ENCODE results near the gene ZNF451.

Gene ZNF451

GRCh38 chr6:57158658-57159057, 68.7 kb downstream of the ZNF451 start:
- no peak overlapping the region for H3K4me3 ChIP-seq (ENCODE audit: low read depth, low read length)
- ChIA-PET CTCF (interaction anchor here (0.9 kb wide), 1 partner anchor 395 kb away, joined by 3 read pairs; no protein-coding TSS in a partner anchor), POLR2A (no interaction called here)
- TF ChIP-seq CTCF (IDR thresholded peaks at IDR 0.05; ENCODE audit: insufficient read depth, low read length, missing control alignments) = no peak
- no peak for DNase-seq (ENCODE audit: low read depth, low spot score)

GRCh38 chr6:57159127-57159526, 69.1 kb downstream of the ZNF451 start:
- DNase-seq (ENCODE audit: low read depth, low spot score) = no peak
- no peak overlapping the region for H3K4me3 ChIP-seq (ENCODE audit: low read depth, low read length)
- ChIA-PET POLR2A (no interaction called here), CTCF (interaction anchor here (0.9 kb wide), 1 partner anchor 395 kb away, joined by 3 read pairs; no protein-coding TSS in a partner anchor)
- TF ChIP-seq CTCF (IDR thresholded peaks at IDR 0.05; ENCODE audit: insufficient read depth, low read length, missing control alignments) = no peak

GRCh38 chr6:57162028-57162427, 72.0 kb downstream of the ZNF451 start:
- H3K4me3 ChIP-seq (ENCODE audit: low read depth, low read length) = no peak overlapping the region
- DNase-seq (ENCODE audit: low read depth, low spot score) = no peak
- no peak for TF ChIP-seq CTCF (IDR thresholded peaks at IDR 0.05; ENCODE audit: insufficient read depth, low read length, missing control alignments)
- ChIA-PET CTCF (interaction anchor here (1.2 to 2.2 kb wide), 2 partner anchors 28 to 155 kb away, joined by 3 to 8 read pairs; no protein-coding TSS in a partner anchor), POLR2A (interaction anchor here (0.9 to 2.5 kb wide), 2 partner anchors 10 to 152 kb away, joined by 3 to 10 read pairs; partner anchors contain the start of gene BAG2)

- CTCF ChIA-PET = interaction anchor here (1.0 to 2.2 kb wide), 3 partner anchors 10 to 154 kb away, joined by 3 to 8 read pairs (median 3); partner anchors contain the start of gene BAG2
- no peak for DNase-seq (ENCODE audit: low read depth, low spot score)
- POLR2A ChIA-PET = interaction anchor here (0.9 to 2.5 kb wide), 2 partner anchors 10 to 151 kb away, joined by 3 to 10 read pairs; partner anchors contain the start of gene BAG2
- H3K4me3 ChIP-seq (ENCODE audit: low read depth, low read length) = no peak overlapping the region
- TF ChIP-seq CTCF (IDR thresholded peaks at IDR 0.05; ENCODE audit: insufficient read depth, low read length, missing control alignments) = no peak
Measured at GRCh38 chr6:57162516-57162915, 72.5 kb downstream of the ZNF451 start.

- H3K4me3 ChIP-seq (ENCODE audit: low read depth, low read length) = no peak overlapping the region
- no peak for TF ChIP-seq CTCF (IDR thresholded peaks at IDR 0.05; ENCODE audit: insufficient read depth, low read length, missing control alignments)
- CTCF ChIA-PET = no interaction called here
- DNase-seq (ENCODE audit: low read depth, low spot score) = no peak
- POLR2A ChIA-PET = no interaction called here
Measured at GRCh38 chr6:57163956-57164355, 74.0 kb downstream of the ZNF451 start.

- no peak overlapping the region for H3K4me3 ChIP-seq (ENCODE audit: low read depth, low read length)
- CTCF ChIA-PET = interaction anchor here (1.3 kb wide), 1 partner anchor 152 kb away, joined by 6 read pairs; no protein-coding TSS in a partner anchor
- DNase-seq (ENCODE audit: low read depth, low spot score) = no peak
- POLR2A ChIA-PET = no interaction called here
- TF ChIP-seq CTCF (IDR thresholded peaks at IDR 0.05; ENCODE audit: insufficient read depth, low read length, missing control alignments) = no peak
Measured at GRCh38 chr6:57165080-57165479, 75.1 kb downstream of the ZNF451 start.
